Measurements from ENCODE around the gene GM2A. TPM values are rescaled to one million over a fixed set of nuclear protein-coding genes. Genes with fewer than 3 reads are reported as not detected.

The GM2A gene
- total RNA-seq, 1 experiment from 2014 or later, result 90.2 TPM

DNA sequence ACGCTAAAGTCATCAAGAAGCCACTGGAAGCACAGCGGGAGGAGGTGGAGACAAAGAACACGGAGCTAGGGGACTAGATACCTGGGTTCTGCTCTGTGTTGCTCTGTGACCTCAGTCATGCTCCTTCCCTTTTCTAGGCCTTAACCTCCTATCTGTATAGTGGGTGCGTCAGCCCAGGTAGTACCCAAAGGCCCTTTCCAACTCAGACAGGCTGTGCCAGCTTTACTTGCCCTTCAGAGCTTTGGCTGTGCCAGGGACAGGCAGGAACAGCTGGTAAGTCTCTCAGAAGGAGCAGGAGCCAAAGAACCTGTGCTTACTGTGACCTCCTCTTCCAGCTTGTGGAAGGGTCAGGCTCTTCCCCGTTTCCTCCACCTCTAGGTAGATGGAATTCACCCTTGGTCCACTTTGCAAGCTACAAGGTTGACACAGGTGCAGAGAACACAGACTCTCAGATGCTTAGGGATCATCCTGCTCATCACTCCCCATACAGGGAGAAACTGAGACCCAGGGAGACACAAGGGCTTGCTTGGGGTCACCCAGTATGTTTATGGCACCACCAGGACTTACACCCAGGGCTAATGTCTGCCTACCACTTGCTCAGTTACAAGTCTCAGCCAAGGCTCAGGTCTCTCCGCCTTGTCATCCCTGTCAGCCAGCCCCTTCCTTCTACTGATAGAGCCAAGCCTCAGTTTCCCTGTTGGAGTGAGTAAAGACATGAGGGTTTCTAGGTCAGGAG lies 30.8 kb upstream of the GM2A start:
- Histone ChIP-seq H3K9ac (ENCODE audit: low read length) (no peak overlapping the region), H3K4me2 (ENCODE audit: low read length) (peak overlapping the region; percentile 86; the same call in 1 of the 2 replicates), H3K9me3 (ENCODE audit: low read length) (no peaks in the 10 kb centered on the region), H3K4me1 (ENCODE audit: insufficient read depth, low read length) (peaks cover 19% of the 10 kb centered on the region; the same call in 1 of the 2 replicates), H4K20me1 (ENCODE audit: low read length) (no peaks in the 10 kb centered on the region), H3K36me3 (ENCODE audit: low read depth, low read length) (no peaks in the 10 kb centered on the region), H3K27ac (ENCODE audit: low read length) (no peak overlapping the region), H3K9me2 (replicated peaks; ENCODE audit: low read length) (no peaks in the 10 kb centered on the region), H3F3A (ENCODE audit: low read length, unreplicated experiment) (no peaks in the 10 kb centered on the region), H2AFZ (ENCODE audit: low read length) (no peak overlapping the region), H3K79me2 (ENCODE audit: low read length) (no peaks in the 10 kb centered on the region), H3K4me3 (ENCODE audit: low read length) (no peak overlapping the region; the same call in 1 of the 2 replicates), H3K27me3 (ENCODE audit: low read length) (no peaks in the 10 kb centered on the region)
- ChIA-PET CTCF (interaction anchor here (1.0 kb wide), 1 partner anchor 31 kb away, joined by 4 read pairs; the partner anchor contains the start of gene GM2A), POLR2A (ENCODE audit: unreplicated experiment) (no interaction called here)
- DNase-seq (no peak), ATAC-seq (no peak)
- TF ChIP-seq EZH2phosphoT487 (IDR thresholded peaks at IDR 0.05; ENCODE audit: borderline replicate concordance, low read length), result no peak
- TF ChIP-seq, protein P1, sequence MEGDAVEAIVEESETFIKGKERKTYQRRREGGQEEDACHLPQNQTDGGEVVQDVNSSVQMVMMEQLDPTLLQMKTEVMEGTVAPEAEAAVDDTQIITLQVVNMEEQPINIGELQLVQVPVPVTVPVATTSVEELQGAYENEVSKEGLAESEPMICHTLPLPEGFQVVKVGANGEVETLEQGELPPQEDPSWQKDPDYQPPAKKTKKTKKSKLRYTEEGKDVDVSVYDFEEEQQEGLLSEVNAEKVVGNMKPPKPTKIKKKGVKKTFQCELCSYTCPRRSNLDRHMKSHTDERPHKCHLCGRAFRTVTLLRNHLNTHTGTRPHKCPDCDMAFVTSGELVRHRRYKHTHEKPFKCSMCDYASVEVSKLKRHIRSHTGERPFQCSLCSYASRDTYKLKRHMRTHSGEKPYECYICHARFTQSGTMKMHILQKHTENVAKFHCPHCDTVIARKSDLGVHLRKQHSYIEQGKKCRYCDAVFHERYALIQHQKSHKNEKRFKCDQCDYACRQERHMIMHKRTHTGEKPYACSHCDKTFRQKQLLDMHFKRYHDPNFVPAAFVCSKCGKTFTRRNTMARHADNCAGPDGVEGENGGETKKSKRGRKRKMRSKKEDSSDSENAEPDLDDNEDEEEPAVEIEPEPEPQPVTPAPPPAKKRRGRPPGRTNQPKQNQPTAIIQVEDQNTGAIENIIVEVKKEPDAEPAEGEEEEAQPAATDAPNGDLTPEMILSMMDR (conservative IDR thresholded peaks at IDR 0.05; ENCODE audit: low read depth, low read length), result no peak
- no peak for TF ChIP-seq EZH2 (IDR thresholded peaks at IDR 0.05; ENCODE audit: low read length, unreplicated experiment)
- BruUV-seq (replicated peaks), result no TSS peak
- intact Hi-C loops (cut with micrococcal nuclease), result no loop called here

DNA sequence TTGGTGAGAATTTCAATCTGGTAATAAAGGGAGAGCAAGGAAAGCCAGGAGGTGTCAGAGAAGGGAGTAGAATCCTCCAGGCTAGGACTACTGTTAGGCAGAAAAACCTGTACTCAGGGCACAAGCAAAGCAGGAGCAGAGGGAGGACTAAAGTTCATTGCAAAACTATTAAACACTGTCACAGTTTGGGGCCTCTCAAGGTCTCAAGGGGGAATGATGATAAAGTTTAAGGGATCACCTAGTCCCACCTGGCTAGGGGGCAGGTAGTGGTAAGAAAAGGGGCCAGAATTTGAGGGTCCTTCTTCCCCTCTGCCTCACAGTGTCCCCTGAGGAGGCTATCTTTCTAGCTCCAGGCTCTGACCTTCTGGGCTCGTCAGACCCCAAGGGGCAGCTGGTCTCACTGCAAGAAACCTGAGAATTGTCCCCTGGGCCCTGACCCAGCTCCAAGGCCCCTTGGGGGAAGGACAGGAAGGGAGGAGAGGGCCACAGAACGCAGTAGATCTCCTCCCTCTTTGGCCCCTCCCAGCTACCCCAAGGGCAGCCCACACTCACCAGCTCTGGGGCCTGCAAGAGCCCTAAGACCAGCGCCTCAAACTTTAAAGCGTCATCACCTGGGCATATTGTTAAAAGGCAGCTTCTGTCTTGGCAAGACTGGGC lies 30.1 kb upstream of the GM2A start:
- peak; percentile 39 for ATAC-seq
- peak overlapping the region; percentile 92 for H3K4me3 ChIP-seq (ENCODE audit: low read length)

More for the DNA sequence above, 30.1 kb upstream of the GM2A start:
- Histone ChIP-seq H3K36me3 (ENCODE audit: low read depth, low read length) (no peaks in the 10 kb centered on the region), H3K9me2 (replicated peaks; ENCODE audit: low read length) (no peaks in the 10 kb centered on the region), H3K4me2 (ENCODE audit: low read length) (peak overlapping the region; percentile 86), H3K9ac (ENCODE audit: low read length) (no peak overlapping the region), H3K4me1 (ENCODE audit: insufficient read depth, low read length) (peaks cover 19% of the 10 kb centered on the region; the same call in 1 of the 2 replicates), H3K27ac (ENCODE audit: low read length) (no peak overlapping the region), H3K27me3 (ENCODE audit: low read length) (no peaks in the 10 kb centered on the region), H3F3A (ENCODE audit: low read length, unreplicated experiment) (no peaks in the 10 kb centered on the region), H3K79me2 (ENCODE audit: low read length) (no peaks in the 10 kb centered on the region), H4K20me1 (ENCODE audit: low read length) (no peaks in the 10 kb centered on the region), H3K9me3 (ENCODE audit: low read length) (no peaks in the 10 kb centered on the region), H2AFZ (ENCODE audit: low read length) (peak overlapping the region; percentile 93)
- ChIA-PET POLR2A (ENCODE audit: unreplicated experiment) (interaction anchor here (0.8 kb wide), 1 partner anchor 30 kb away, joined by 4 read pairs; the partner anchor contains the start of gene GM2A), CTCF (interaction anchor here (1.3 kb wide), 1 partner anchor 58 kb away, joined by 4 read pairs; no protein-coding TSS in a partner anchor)
- peak; percentile 25 for DNase-seq
- BruUV-seq (replicated peaks), result no TSS peak
- no peak for TF ChIP-seq EZH2phosphoT487 (IDR thresholded peaks at IDR 0.05; ENCODE audit: borderline replicate concordance, low read length)
- TF ChIP-seq, protein P1 (conservative IDR thresholded peaks at IDR 0.05; ENCODE audit: low read depth, low read length), result no peak
- no peak for TF ChIP-seq EZH2 (IDR thresholded peaks at IDR 0.05; ENCODE audit: low read length, unreplicated experiment)
- intact Hi-C loops (cut with micrococcal nuclease), result loop anchor here (1.0 kb wide), 1 partner anchor 39 kb away; no protein-coding TSS in a partner anchor
